ENCODE measurements around the gene RNH1.

The RNH1 gene

DNA sequence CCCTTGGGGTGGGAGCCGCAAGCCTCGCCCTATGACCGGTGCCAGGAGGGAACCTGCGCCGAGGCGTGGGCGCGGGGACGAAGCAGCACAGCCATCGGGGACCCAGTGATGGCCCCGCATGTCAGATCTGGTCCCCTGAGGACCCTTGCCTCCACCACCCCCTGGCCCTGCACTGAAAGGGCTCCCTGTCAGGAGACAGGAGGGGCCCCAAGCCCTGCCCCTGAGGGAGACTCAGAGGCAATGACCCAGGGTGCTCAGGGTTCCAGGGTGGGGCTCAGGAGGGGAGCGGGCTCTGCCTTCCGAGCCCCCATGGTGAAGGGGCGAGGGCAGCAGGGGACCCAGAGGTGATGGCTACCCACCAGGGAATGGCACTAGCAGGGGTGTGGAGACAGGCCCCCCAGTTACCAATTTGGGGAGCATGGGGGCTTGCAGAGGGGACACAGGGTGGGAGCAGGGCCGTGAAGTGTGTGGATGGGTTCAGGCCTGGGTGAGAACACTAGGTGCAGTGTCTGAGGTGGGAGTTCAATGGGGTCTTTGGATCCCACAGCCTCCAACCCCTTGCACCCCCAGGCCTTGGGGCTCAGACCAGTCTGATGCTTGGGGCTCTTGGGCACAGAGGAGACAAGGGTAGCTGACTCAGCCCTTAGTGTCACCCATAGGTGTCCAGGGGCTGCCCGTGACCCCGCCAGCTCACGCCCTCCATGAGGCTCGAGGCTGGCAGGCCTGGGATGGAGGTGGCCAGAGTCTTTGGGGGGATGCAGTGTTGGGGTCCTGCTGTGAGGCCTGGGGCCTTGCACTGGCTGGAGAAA is 30.8 kb upstream of the RNH1 start:
- no peak for DNase-seq (ENCODE audit: low read depth in 3 of 3, low spot score in 1 of 3)

DNA sequence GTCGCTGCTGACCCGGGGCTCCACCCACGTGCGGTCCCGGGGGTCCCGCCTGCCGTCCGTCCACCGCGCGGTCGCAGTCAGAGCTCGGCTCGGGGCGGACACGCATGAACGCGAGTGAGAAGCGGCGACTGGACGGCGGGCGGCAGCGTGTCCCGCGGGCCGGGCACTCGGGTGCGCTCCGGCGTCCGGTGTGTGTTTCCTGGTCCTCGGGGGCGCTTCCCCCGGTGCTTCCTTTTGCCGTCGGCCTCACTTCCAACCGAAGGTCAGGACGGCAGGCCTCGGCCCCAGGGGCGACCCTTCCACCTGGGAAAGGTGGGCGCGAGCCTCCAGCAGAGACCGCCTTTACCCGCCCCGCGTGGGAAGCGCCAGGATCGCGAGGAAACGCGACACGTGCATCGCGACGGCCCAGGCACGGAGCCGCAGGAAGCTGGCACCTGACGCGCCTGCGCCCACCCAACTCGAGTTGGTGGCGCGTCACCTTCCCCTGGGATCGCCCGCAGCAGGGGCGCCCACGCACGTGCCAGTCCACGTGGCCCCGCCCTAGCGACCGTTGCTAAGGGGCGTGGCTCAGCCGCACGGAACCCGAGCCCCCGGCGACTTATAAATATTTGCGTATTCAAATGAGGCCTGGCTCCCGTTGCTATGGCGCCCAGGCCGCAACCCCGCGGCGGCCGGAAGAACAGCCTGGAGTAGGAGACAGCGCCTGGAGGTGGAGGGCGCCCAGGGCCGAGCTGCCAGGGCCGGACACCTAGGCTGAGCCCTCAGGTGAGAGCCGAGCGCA is 30.0 kb upstream of the RNH1 start, which contains the start of gene LRRC56:
LRRC56 (plus strand) TSS at position 687 of the 781 bp plus-strand sequence. CDS start 3,158 bp downstream, outside the sequence.
- DNase-seq (ENCODE audit: low read depth in 3 of 3, low spot score in 1 of 3) = peak; percentile 64 to 91 (median 79)

DNA sequence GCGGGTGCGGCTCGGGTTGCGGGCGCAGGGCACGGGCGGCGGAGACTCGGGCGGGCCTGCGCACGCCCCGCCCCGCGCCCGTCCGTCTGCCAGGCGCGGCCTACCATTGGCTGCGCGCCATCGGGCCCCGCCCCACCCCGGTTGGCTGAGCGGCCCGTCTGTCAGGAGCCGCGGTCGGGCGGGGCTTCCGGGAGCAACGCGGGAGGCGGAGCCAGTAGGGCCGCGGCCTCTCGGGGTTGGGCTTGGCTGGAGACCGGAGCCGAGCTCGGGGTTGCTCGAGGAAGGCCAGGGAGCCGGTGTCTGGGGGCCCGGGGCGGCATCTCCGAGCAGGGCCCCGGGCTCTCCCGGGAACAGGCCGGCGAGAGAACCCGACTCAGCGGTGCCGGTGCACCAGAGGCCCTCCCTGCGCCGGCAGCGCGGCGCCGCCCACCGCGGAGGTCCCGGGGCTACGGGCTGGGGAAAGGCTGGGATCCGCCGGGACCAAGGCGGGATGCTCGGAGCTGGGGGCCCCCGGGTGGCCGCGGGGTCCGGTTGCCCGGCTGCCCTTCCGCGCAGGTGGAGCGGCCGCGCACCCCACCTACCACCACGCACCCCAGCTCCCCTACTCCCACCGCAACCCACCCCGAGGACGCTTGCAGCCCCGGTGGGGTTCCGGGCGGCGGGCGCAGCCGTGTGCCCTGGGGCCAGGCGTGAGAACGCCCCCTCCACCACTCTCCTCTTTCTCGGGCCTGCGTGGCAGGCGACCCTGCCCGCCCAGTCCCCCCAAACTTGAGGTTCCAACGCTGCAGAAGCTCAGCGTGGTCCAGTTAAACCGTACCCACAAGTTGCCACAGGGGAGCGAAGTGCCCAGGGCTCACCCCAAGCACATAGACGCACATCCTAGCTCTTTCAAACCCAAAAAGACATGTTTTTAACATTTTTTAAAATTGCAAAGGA is 28.7 kb upstream of the RNH1 start, which contains the start of gene HRAS:
HRAS (minus strand) TSS at position 58 of the 936 bp plus-strand sequence.
- DNase-seq (ENCODE audit: low read depth in 3 of 3, low spot score in 1 of 3) = peak; percentile 94 to 95 (median 95)

DNA sequence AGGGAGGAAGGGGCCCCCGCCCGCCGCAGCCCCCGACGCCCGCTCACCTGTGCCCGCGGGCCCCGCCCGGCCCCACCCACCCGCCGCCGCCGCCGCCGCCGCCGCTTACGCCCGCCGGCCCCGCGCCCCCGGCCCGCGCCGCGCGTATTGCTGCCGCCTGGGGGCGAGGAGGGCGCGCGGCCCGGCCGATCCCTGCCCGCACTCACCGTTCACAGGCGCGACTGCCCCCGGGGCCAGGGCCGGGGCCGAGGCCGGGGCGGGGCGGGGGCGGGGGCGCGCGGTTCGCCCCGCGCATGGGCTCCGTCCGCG is 28.1 kb upstream of the RNH1 start:
- no peak for DNase-seq (ENCODE audit: low read depth in 3 of 3, low spot score in 1 of 3)

DNA sequence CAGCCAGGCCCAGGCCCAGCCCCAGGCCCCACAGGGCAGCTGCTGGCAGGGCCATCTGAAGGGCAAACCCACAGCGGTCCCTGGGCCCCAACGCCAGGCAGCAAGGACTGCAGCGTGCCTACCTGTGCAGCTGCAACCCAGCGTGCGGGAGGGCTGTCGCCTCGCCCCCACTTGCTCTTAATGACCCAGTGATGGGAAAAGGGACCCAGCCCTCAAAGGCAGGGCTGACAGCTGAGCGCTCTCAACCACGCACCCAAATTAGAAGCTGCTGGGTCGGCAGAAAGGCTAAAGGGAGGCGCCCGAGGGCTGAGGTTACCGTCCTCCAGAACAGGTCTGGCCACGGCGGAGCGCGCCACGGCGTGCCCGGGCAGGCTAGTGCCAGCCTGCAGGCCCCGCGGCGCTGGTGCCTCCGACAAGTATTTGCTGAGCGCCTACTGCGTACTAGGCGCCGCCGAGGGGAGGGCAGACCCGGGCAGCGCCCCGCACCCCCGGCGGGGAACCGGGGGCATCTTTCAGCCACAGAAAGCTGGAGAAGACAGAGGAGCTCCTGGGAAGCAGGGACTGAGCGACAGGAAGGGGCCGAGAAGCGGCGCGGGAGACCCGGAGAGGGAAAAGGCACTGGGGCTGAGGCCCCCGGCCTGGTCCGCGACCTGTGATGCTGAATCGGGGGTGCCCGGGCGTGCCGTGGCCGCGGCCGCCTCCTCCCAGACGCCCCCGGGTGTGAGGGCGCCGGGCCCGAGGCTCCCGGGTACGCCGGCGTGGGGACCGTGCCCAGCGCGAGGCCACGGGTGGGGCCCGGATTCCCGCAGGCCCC is 27.6 kb upstream of the RNH1 start:
- DNase-seq (ENCODE audit: low read depth in 3 of 3, low spot score in 1 of 3) = no peak

DNA sequence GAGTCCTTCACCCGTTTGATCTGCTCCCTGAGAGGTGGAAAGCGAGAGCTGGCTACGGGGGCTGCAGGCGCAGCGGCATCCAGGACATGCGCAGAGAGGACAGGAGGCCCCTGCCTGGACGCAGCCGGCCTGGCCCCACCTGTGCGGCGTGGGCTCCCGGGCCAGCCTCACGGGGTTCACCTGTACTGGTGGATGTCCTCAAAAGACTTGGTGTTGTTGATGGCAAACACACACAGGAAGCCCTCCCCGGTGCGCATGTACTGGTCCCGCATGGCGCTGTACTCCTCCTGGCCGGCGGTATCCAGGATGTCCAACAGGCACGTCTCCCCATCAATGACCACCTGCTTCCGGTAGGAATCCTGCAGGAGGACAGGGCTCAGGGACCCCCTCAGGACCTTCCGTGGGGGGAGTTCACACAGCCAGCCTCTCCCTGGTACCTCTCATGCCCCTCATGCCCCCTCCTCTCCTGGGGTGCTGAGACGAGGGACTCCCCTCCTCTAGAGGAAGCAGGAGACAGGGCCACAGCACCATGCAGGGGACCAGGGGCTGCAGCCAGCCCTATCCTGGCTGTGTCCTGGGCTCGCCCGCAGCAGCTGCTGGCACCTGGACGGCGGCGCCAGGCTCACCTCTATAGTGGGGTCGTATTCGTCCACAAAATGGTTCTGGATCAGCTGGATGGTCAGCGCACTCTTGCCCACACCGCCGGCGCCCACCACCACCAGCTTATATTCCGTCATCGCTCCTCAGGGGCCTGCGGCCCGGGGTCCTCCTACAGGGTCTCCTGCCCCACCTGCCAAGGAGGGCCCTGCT is 26.7 kb upstream of the RNH1 start:
- no peak for DNase-seq (ENCODE audit: low read depth in 3 of 3, low spot score in 1 of 3)

DNA sequence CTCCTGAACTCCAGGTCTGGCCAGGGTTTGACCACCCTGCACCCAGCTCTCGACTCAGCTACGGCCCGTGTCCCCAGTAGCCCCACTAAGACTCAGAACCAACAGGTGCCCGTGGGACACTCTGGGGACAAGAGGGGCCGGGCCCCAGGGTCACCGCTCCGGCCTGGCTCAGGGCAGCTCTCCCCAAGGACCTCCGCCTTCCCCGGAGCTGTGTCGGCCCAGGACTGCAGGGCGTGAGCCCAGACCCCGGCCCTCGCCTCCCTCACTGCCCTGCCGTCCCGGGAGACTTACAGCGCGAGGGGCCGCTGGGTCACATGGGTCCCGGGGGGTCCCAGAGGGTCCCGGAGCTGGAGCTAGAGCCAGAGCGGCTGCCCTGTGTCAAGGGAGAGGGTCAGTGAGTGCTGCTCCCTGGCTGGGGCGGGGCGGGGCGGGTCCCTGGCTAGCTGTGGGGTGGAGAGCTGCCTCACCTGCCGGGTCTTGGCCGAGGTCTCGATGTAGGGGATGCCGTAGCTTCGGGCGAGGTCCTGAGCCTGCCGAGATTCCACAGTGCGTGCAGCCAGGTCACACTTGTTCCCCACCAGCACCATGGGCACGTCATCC is 26.0 kb upstream of the RNH1 start:
- DNase-seq (ENCODE audit: low read depth in 3 of 3, low spot score in 1 of 3) = no peak

DNA sequence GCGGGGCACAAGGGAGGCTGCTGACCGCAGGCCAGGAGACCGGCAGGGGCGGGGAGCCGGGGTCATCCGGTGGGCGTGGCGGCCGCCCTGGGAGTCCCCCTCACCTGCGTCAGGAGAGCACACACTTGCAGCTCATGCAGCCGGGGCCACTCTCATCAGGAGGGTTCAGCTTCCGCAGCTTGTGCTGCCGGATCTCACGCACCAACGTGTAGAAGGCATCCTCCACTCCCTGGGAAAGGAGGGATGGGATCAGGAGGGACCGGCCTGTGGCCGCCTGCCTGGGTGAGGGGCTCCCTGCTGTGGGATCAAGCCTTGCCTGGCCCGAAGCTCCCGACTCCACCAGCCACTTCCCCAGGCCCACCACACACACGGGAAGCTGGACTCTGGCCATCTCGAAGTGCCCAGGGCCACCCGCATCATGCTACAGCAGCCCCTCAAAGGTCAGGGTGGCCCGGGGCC is 25.5 kb upstream of the RNH1 start:
- DNase-seq (ENCODE audit: low read depth in 3 of 3, low spot score in 1 of 3) = no peak

DNA sequence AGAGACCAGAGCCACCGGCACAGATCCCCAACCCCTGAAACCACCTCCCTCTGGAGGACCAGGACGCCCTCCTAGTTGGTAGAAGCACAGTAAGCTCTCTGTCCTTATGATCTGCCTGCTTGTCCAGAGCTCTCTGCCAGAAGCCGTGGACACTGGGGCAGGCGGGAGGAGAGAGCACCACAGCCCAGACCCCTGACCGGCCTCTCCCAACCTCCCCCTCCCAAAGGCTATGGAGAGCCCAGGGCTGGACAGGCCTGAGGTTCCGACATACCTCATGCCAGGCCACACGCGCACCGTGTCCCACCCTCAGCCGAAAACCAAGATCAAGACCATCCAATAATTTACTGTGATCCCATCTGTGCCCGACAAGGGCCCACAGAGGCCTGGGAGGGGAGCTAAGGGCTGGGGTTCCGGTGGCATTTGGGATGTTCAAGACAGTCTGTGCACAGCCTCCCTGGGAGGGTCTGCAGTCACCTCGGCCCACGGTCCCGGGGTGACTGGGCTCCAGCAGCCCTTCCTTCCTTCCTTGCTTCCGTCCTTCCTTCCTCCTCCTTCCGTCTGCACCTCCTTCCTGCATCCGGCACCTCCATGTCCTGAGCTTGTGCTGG is 25.0 kb upstream of the RNH1 start:
- DNase-seq (ENCODE audit: low read depth in 3 of 3, low spot score in 1 of 3) = no peak

DNA sequence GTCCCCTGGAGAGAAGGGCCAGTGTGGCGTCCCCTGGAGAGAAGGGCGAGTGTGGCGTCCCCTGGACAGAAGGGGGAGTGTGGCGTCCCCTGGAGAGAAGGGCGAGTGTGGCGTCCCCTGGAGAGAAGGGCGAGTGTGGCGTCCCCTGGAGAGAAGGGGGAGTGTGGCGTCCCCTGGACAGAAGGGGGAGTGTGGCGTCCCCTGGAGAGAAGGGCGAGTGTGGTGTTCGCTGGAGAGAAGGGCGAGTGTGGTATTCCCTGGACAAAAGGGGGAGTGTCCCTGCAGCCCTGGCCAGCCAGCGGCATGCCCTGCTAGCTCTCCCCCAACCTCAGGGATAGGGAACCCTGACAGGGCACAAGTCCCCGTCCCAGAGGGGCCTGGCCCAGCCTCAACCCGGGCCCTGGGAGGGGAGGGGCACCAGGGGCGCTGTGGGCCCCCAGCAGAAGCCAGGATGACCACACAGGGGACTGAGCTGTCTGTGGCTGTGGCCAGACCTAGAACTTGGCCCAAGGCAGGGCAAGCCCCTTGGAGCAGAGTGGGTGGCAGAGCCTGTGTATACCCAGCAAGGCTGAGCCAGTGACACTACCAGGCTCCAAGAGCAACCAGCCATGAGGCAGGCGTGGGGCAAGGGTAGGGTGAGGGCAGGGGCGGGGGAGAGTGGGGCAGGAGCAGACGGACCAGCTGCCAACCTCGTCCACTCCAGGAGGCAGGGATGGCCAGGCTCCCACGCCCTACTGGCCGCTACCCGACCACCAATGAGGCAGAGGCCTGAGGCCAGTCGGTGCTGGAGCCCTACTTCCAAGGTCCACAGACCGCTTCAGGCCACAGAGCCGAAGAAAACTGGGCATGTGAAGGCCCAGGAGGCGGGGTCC is 24.2 kb upstream of the RNH1 start:
- DNase-seq (ENCODE audit: low read depth in 3 of 3, low spot score in 1 of 3) = no peak

DNA sequence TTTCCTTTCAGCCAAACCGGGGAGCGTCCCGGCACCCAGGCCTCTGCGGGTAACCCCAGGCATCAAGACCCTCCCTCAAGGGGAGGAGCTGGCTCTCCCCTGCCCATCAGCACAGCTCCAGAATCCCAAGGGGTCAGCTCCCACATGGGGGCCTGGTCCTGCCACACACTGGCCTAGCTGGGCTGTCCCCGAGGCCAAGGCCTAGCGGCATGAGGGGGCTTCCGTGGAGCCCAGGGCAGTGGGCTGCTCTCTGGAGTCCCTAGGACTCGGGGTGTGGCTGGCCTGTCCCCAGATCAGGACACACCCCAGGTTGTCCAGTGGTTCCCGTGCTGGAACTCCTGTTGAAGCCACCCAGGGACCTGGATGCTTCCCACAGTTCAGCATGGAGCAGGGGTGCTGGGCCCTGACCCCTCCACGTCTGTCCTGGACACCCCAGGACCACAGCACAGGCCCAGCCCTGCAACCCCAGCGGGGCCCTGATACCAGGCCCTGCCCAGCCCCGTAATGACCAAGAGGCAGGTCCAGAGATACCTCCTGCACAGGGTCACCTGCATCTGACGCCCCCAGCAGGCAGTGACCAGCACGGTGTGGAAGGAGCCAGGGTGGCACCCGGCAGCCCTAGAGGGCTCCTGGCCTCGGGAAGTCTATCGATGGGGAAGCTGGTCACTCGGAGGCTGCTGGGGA is 22.8 kb upstream of the RNH1 start:
- no peak for DNase-seq (ENCODE audit: low read depth in 3 of 3, low spot score in 1 of 3)

DNA sequence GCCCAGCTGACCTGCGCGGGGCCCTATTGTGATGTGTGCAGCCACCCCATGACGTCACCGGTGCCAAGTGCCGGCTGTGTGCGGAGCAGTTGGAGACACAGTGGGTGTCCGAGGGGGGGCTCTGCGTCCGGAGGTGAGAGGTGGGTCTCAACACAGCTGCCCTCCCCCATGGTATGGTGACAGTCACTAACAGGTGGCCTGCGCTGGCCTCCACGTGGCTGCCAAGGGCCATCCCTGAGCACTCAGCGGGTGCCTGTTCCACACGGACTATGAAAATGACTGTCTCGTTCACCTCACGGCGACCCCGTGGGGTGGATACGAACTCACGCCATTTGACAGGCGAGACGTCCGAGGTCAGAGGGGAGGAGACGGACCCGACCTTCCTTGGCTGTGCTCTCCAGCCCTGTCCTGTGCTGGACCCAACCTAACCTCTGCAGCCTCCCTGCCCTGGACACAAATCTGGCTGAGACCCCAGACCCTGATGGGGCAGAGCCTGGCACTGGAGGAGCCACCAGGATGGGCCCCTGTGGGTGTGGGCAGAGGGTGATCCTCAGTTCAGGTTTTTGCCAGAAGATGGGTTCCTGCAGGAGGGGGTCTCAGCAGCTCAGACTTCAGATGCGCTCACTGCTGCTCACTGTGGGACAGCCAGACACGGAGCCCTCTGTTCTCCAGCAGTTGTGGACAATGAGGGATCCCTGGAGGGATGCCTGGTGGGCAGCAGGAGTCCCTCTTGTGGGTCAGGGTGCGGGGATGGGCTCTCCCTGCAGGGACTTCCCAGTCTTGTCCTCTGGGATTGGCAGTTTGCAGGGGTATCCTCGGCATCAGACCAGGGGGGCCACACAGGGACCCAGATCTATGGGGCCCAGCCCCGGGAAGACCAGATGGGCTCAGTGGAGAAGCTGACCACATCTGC is 22.0 kb upstream of the RNH1 start:
- DNase-seq (ENCODE audit: low read depth in 3 of 3, low spot score in 1 of 3) = no peak

DNA sequence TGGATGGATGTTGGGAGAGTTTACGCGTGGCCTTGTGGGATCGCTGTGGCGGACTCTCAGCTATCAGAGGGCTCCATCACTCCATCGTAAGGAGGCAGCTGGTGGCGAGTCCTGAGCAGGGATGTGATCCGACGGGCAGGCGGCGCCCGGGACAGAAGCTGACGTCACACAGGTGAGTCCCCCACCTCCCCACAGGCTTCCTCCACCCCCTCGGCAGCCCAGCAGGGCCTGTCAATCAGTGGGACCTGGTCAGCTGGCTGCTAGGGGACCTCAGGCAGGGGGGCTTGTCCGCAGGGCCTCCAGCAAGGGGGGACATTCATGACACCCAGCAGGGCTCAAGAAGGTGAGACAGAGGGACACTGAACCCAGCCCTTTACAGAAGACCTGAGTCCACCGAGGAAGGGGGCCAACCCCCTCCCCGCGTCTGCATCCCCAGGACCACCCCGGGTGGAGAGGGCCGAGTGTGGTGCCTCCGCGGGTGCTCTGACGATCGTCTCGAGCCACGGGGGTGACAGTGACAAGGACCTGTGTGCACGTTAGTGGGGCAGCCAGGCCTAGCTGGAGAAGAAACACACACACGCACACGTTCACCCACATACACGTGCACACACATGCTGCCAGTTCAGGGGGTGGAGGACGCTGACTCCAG is 21.2 kb upstream of the RNH1 start:
- DNase-seq (ENCODE audit: low read depth in 3 of 3, low spot score in 1 of 3) = no peak

DNA sequence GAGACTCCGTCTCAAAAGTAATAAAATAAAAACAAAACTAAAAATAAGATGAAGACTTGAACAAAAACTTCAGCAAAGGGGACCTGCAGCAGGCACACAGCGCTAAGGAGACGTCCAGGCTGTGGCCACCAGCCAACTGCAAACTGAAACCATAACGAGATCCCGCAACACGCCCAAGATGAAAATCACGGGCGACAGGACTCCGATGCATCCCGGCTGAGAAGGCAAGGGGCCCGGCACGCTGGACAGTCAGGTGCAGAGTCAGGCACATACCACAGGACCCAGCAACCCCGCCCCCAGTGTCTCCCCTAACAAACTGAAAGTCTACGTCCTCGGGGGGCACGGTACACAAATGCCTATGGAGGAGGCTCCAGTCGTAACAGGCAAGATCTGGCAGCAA is 19.1 kb upstream of the RNH1 start:
- DNase-seq (ENCODE audit: low read depth in 3 of 3, low spot score in 1 of 3) = no peak

DNA sequence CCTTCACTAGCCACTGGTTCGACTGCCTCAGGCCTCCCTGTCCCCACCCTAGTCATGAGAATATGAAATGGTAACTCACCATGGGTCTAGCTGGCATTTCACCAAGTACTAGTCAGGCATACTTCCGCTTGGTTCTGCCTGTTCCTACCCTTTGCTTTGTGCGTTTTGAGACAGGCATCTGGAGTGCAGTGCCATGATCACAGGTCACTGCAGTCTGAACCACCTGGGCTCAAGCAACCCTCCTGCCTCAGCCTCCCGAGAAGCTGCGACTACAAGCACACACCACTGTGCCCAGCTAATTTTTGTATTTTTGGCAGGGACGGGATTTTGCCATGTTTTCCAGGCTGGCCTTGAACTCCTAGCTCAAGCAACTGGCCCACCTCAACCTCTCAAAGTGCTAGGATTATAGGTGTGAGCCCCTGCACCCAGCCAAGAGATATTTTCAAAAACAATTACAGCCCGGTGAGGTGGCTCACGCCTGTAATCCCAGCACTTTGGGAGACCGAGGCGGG is 14.2 kb upstream of the RNH1 start:
- no peak for DNase-seq (ENCODE audit: low read depth in 3 of 3, low spot score in 1 of 3)

Data from stimulated activated CD4-positive, alpha-beta T cell treated with anti-CD3 and anti-CD28 coated beads, TNF-alpha, amount 100 ng/mL, for 1 hour (primary cell).